Ovary (tissue), 3 donors: ENCODE measurements around the gene MESD.

Source experiments
- CTCF ChIP-seq, 3 donors: fragments of 450-650 bp in 2 of 3; fragments of 200-600 bp in 1 of 3; IDR thresholded peaks; one replicate each; pipeline versions ENCODE4 v1.5.1 to v1.8.0; 2016 to 2022; ENCODE audit warnings: antibody characterized with exemption in 3 of 3, mild to moderate bottlenecking in 1 of 3
- POLR2A ChIP-seq: fragments of 450-650 bp; IDR thresholded peaks from one replicate; pipeline ENCODE4 v1.6.1; 2017; ENCODE audit warnings: antibody characterized with exemption, mild to moderate bottlenecking, moderate library complexity
- donor health status: DM: no; HTN: no; CAD: no.

GRCh38 chr15:80958818-80959495 is 30.7 kb downstream of the MESD start:
- TF ChIP-seq CTCF (IDR thresholded peaks at IDR 0.05) (no peak), POLR2A (no peak)
